Stomach (tissue), 9 donors: ENCODE data around the gene KASH5. TPM values are rescaled to one million over a fixed set of nuclear protein-coding genes. Genes with fewer than 3 reads are reported as not detected.
A peak's percentile ranks its signal among the peaks of the same experiment; 100 is the strongest.

Experiments used
- DNase-seq, 2 donors: peaks; one replicate each; pipeline versions ENCODE4 v3.0.0 to v3.0.0-alpha.2; 2013 to 2019
- H3K27ac ChIP-seq, 5 donors: fragments of 200-600 bp in 4 of 5; sonication (generic) in 4 of 5; one replicate each; pipeline ENCODE4 v1.5.1; 2013 to 2019; ENCODE audit warnings: mild to moderate bottlenecking in 1 of 5, moderate library complexity in 1 of 5
- H3K27me3 ChIP-seq, 3 donors: fragments of 200-600 bp; sonication (generic); one replicate each; pipeline ENCODE4 v1.5.1; 2017 to 2019; ENCODE audit warnings: mixed run types in 1 of 3
- H3K36me3 ChIP-seq, 4 donors: fragments of 200-600 bp; sonication (generic); 1 replicate in 3 of 4; 2 replicates in 1 of 4; pipeline ENCODE4 v1.5.1; 2016 to 2019
- H3K4me1 ChIP-seq, 4 donors: fragments of 200-600 bp; sonication (generic); one replicate each; pipeline ENCODE4 v1.5.1; 2016 to 2019
- H3K4me3 ChIP-seq, 4 donors: fragments of 200-600 bp; sonication (generic) in 3 of 4; one replicate each; pipeline ENCODE4 v1.5.1; 2016 to 2019; ENCODE audit warnings: mild to moderate bottlenecking in 1 of 4
- H3K9me3 ChIP-seq, 4 donors: fragments of 200-600 bp; sonication (generic); one replicate each; pipeline ENCODE4 v1.5.1; 2016 to 2019
- CTCF ChIP-seq, 7 experiments: fragments of 450-650 bp in 4 of 7; fragments of 200-600 bp in 3 of 7; sonication (generic) in 3 of 7; IDR thresholded peaks; one replicate each; pipeline ENCODE4 v1.5.1; 2016 to 2019; ENCODE audit warnings: antibody characterized with exemption in 7 of 7, control low read depth in 2 of 7, mild to moderate bottlenecking in 1 of 7
- EP300 ChIP-seq: sonication (generic); formaldehyde crosslinking; IDR thresholded peaks from one replicate; pipeline ENCODE4 v1.6.1; 2017; ENCODE audit warnings: antibody characterized with exemption
- POLR2A ChIP-seq, 4 donors: fragments of 450-650 bp; IDR thresholded peaks; one replicate each; pipeline ENCODE4 v1.6.1; 2016; ENCODE audit warnings: antibody characterized with exemption in 4 of 4, control low read depth in 2 of 4, mild to moderate bottlenecking in 1 of 4, moderate library complexity in 1 of 4
- POLR2AphosphoS5 ChIP-seq, 3 donors: sonication (generic); formaldehyde crosslinking; IDR thresholded peaks; one replicate each; pipeline ENCODE4 v1.6.1; 2016; ENCODE audit warnings: antibody characterized with exemption in 3 of 3
- WGBS, 5 donors: extraction: QIAGEN DNeasy Blood & Tissue Kit in 3 of 5; methylation state at CpG; one replicate each; pipeline versions ENCODE4 v1.1.5 to v1.1.7; 2013 to 2018; 5-methylcytosine and 5-hydroxymethylcytosine counted together
- intact Hi-C: fragments of 100-400 bp; cut with DNase I; formaldehyde crosslinking; loops from one replicate; pipeline ENCODE4 v1.15.1; 2023; ENCODE audit warnings: low total_unique reads
- polyA plus RNA-seq, 3 donors: library from polyadenylated mRNA; stranded (reverse); fragments of 200-250 nt; gene quantifications; one replicate each; pipeline ENCODE4 v1.2.3, GENCODE V29; 2013
- total RNA-seq, 5 donors: library from RNA; depleted of rRNA; stranded (reverse); fragments of >200 nt; gene quantifications; one replicate each; pipeline versions ENCODE4 v1.1.0 to v1.2.3, GENCODE V29; 2014 to 2016
- donor health status: healthy with polysubstance abuse.
- donor health status: Bipolar disorder and iron deficiency.
- donor health status: healthy.

KASH5 gene
- total and polyA plus RNA-seq, 8 donors: 0.20 to 0.37 TPM; not detected in 6

DNA sequence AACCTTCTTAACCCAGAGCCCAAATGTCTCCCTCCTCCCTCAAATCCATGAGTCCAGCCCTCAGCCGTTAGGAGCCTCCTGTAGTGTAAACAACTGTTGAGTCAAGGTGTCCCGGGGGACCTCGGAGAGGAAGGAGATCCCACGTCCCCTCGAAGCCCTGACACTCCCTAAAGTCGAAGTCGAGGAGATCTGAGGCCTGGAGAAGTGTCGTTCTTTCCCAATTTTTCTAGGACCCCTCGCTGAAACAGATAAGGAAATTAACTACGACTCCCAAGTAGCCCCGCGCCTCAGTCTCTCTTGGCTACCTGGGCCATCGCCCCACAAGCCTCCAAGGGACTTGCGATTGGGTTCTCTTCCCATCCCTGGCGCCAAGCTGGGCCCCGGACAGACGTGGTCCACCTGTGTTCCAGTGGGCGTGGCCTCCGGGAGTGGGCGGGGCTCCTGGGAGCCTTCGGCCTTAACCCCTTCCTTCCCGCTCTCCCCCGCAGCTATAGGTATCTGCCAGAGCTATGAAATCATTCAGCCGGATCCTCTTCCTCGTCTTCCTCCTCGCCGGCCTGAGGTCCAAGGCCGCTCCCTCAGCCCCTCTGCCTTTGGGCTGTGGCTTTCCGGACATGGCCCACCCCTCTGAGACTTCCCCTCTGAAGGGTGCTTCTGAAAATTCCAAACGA is 38.0 kb downstream of the KASH5 start:
- Histone ChIP-seq H3K4me1 (peaks cover 28 to 40% (median 34%) of the 10 kb centered on the region in 4 donors), H3K36me3 (no peaks in the 10 kb centered on the region), H3K27me3 (peaks cover 48 to 100% (median 99%) of the 10 kb centered on the region in 3 donors), H3K9me3 (no peaks in the 10 kb centered on the region), H3K27ac (no peak overlapping the region), H3K4me3 (no peak overlapping the region)
- TF ChIP-seq CTCF (IDR thresholded peaks at IDR 0.05): no peak
- TF ChIP-seq EP300: no peak
- TF ChIP-seq POLR2AphosphoS5 (IDR thresholded peaks at IDR 0.05): no peak
- no peak for TF ChIP-seq POLR2A (IDR thresholded peaks at IDR 0.05)
- intact Hi-C loops: no loop called here
- DNase-seq: no peak
- WGBS, 5 donors: 3 to 6% (median 4%) methylated on average over 20 to 30 of the region's 30 CpGs

- H3K27ac ChIP-seq: no peak overlapping the region
- no peaks in the 10 kb centered on the region for H3K36me3 ChIP-seq
- peaks cover 47 to 100% (median 99%) of the 10 kb centered on the region in 3 donors for H3K27me3 ChIP-seq
- H3K9me3 ChIP-seq: no peaks in the 10 kb centered on the region
- WGBS, 5 donors: 47 to 55% (median 51%) methylated on average over 9 to 12 of the region's 12 CpGs
- no peak for DNase-seq
- H3K4me1 ChIP-seq: peaks cover 20 to 33% (median 28%) of the 10 kb centered on the region in 4 donors
- intact Hi-C loops: no loop called here
- TF ChIP-seq EP300: no peak
- H3K4me3 ChIP-seq: no peak overlapping the region
Measured at GRCh38 chr19:49427339-49427738, 39.3 kb downstream of the KASH5 start.

- DNase-seq: peak in 1 of 2 donors; percentile 40
- intact Hi-C loops: no loop called here
- Histone ChIP-seq H3K36me3 (no peaks in the 10 kb centered on the region), H3K27ac (no peak overlapping the region), H3K4me1 (peaks cover 15 to 32% (median 27%) of the 10 kb centered on the region in 4 donors), H3K9me3 (no peaks in the 10 kb centered on the region), H3K27me3 (peaks cover 47 to 100% (median 99%) of the 10 kb centered on the region in 3 donors), H3K4me3 (peak overlapping the region; percentile 7 to 28 (median 16))
- WGBS, 5 donors: 1 to 6% (median 3%) methylated on average over 12 to 45 of the region's 45 CpGs
- TF ChIP-seq POLR2AphosphoS5 (IDR thresholded peaks at IDR 0.05): no peak
- TF ChIP-seq EP300: no peak
- TF ChIP-seq CTCF (IDR thresholded peaks at IDR 0.05): no peak
- TF ChIP-seq POLR2A (IDR thresholded peaks at IDR 0.05): no peak
Measured at GRCh38 chr19:49427855-49428546, 40.0 kb downstream of the KASH5 start.

DNA sequence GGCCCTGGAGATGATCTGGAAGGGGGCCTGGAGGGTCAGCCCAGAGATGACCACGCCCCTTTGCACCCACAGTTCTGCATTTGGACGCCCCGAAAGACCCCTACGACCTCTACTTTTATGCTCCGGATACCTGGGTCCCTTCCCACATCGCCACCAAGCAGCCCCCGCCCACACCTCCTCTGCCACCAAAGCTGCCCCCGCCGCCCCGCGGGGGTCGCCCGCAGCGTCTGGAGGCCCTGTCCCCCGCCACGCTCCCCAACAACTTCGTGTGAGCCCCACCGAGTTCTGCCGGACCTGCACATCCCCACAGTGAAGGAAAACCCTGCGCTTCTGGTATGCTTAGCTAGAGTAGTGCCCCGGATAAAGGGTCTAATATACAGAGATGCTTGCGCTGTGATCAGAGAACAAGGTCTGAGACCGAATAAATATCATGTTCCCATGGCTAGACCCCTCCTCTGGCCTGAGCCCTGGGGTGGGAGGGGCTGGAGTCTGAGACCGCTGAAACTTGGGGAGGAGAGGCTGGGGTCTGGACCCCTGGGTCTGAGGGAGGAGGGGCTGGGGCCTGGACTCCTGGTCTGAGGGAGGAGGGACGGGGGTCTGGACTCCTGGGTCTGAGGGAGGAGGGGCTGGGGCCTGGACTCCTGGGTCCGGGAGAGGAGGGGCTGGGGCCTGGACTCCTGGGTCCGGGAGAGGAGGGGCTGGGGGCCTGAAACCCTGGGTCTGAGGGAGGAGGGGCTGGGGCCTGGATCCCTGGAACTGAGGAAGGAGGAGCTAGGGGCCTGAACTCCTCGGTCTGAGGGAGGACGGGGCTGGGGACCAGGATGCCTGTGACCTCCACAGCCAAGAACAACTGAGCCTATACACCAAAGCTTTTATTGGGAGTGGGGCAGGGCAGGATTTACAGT is 40.8 kb downstream of the KASH5 start:
- intact Hi-C loops: no loop called here
- peak overlapping the region in 3 of 4 donors; percentile 7 to 28 (median 14) for H3K4me3 ChIP-seq

More for the DNA sequence above, 40.8 kb downstream of the KASH5 start:
- Histone ChIP-seq H3K4me1 (peaks cover 11 to 27% (median 22%) of the 10 kb centered on the region in 4 donors), H3K36me3 (no peaks in the 10 kb centered on the region), H3K27me3 (peaks cover 49 to 100% (median 99%) of the 10 kb centered on the region in 3 donors), H3K27ac (no peak overlapping the region), H3K9me3 (no peaks in the 10 kb centered on the region)
- TF ChIP-seq POLR2A (IDR thresholded peaks at IDR 0.05) (no peak), CTCF (IDR thresholded peaks at IDR 0.05) (no peak), POLR2AphosphoS5 (IDR thresholded peaks at IDR 0.05) (no peak), EP300 (no peak)
- WGBS, 5 donors: 9 to 15% (median 13%) methylated on average over 22 to 29 of the region's 29 CpGs
- no peak for DNase-seq
